ELF-1 (cell line): Measurements from ENCODE around the gene TRAK1.

Experiments
- DNase-seq: peaks from one replicate; pipeline ENCODE4 v3.0.0-alpha.2; 2016; ENCODE audit warnings: low read depth, low spot score

Gene TRAK1

GRCh38 chr3:42177068-42177800 is 86.1 kb downstream of the TRAK1 start:
- no peak for DNase-seq

GRCh38 chr3:42177801-42178150 is 86.6 kb downstream of the TRAK1 start:
- DNase-seq: no peak

GRCh38 chr3:42179110-42179725 is 88.1 kb downstream of the TRAK1 start:
- peak; percentile 73 for DNase-seq

- DNase-seq: no peak
These were observed 89.7 kb downstream of the TRAK1 start for GRCh38 chr3:42180901-42181300.

- no peak for DNase-seq
These were observed 91.4 kb downstream of the TRAK1 start for GRCh38 chr3:42182555-42182954.

GRCh38 chr3:42183991-42184632 is 93.0 kb downstream of the TRAK1 start:
- no peak for DNase-seq

GRCh38 chr3:42184651-42185443 is 93.7 kb downstream of the TRAK1 start:
- DNase-seq: no peak

GRCh38 chr3:42187936-42188335 is 96.8 kb downstream of the TRAK1 start:
- no peak for DNase-seq

- no peak for DNase-seq
These were observed 97.2 kb downstream of the TRAK1 start for GRCh38 chr3:42188376-42188775.

- DNase-seq: no peak
These were observed 97.9 kb downstream of the TRAK1 start for GRCh38 chr3:42189001-42189460.

- DNase-seq: no peak
These were observed 98.6 kb downstream of the TRAK1 start for GRCh38 chr3:42189736-42190135.

- peak; percentile 74 for DNase-seq
These were observed 99.7 kb downstream of the TRAK1 start for GRCh38 chr3:42190701-42191442.

- DNase-seq: no peak
These were observed 100.2 kb downstream of the TRAK1 start for GRCh38 chr3:42191443-42191747.

GRCh38 chr3:42192334-42193200 is 101.4 kb downstream of the TRAK1 start:
- no peak for DNase-seq

GRCh38 chr3:42194943-42195510 is 103.9 kb downstream of the TRAK1 start:
- no peak for DNase-seq

- DNase-seq: no peak
These were observed 104.7 kb downstream of the TRAK1 start for GRCh38 chr3:42195879-42196330.

GRCh38 chr3:42198709-42199108 is 107.6 kb downstream of the TRAK1 start:
- no peak for DNase-seq

- peak; percentile 19 for DNase-seq
These were observed 111.2 kb downstream of the TRAK1 start for GRCh38 chr3:42202217-42202865.

- DNase-seq: no peak
These were observed 113.9 kb downstream of the TRAK1 start for GRCh38 chr3:42204867-42205599.
